EH (cell line): ENCODE data around the gene XCR1.
"Not testable (repeated sequence)": the region's sequence is repeated elsewhere in the genome, so short reads cannot be mapped to it uniquely, and the experiment has no call there.

Source experiments
- DNase-seq: peaks from one replicate; pipeline ENCODE4 v3.0.0-alpha.2; 2015; ENCODE audit warnings: low read depth

XCR1 gene

DNA sequence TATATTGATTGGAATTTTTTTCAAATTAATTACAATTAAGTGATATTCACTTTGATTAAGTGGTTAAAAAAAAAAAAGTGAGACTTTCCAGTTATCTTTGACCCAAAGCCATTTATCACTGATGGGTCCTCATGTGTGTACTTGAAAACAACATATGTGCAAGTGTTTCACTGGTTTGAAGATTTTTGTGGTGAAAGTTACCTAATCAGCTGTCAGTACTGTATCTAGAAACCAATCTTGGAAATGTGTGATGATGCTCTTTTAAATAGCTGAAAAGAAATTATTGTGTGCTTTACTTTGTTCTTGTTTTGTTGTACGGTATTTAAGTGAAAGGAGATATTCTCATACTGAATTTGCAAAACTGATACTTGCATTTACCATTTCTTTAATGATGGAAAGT lies 11.6 kb upstream of the XCR1 start:
- no peak for DNase-seq

GRCh38 chr3:46038071-46038470 lies 10.8 kb upstream of the XCR1 start:
- not testable (repeated sequence) for DNase-seq

DNA sequence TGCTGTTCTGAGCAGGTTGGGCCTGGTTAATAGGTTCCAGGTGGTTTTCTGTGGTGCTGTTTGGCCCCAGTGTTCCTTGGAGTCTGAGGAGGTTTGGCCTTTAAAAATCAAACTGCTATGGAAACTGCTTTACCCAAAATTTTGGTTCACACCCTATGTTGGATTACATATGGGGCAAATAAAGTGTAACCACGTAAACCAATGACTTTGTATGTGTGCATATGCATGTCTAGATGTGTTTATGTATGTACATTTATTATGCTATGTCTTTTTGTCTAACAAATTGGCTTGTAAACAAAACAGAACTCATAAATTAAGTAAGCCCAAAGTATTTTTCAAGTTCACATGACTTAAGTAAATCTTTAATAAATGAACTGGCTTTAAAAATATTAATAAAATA lies 8.9 kb upstream of the XCR1 start:
- no peak for DNase-seq

DNA sequence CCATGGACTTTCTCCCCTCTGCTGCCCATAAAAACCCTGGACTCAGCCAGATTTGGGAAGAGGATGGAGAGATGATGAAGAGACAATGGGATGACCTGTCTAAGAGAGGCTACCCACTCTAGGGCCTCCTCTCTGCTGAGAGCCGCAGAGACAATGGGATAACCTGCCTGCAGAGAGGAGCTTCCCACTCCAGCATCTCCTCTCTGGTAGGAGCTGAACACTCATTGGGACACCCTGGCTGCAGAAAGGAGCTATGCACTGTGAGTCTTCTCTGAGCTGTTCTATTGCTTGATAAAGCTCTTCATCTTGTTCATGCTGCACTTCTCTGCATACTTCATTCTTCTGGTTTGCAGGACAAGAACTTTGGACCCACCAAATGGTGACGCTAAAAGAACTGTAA lies 4.5 kb upstream of the XCR1 start:
- no peak for DNase-seq

DNA sequence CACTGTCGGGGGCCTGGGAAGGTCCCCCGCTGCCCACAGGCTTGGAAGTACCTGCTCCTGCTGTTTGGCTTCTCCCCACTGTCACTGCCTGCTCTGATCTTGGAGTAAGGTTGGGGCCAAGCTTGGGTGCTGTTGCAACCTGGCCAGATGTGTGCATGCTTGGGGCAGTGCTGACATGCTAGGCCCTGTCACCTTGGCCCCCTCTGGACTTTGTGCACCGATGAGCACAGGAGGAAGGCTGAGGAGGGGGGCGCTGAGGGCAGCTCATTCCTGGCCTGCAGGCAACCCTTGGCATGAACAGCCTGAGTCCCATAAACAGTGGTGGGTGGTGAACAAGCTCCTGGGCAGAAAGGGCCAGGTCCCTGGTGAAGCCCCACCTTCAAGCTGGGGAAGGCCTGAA lies 4.0 kb upstream of the XCR1 start:
- no peak for DNase-seq

- no peak for DNase-seq
Observed at GRCh38 chr3:46030626-46031025, 3.3 kb upstream of the XCR1 start.

DNA sequence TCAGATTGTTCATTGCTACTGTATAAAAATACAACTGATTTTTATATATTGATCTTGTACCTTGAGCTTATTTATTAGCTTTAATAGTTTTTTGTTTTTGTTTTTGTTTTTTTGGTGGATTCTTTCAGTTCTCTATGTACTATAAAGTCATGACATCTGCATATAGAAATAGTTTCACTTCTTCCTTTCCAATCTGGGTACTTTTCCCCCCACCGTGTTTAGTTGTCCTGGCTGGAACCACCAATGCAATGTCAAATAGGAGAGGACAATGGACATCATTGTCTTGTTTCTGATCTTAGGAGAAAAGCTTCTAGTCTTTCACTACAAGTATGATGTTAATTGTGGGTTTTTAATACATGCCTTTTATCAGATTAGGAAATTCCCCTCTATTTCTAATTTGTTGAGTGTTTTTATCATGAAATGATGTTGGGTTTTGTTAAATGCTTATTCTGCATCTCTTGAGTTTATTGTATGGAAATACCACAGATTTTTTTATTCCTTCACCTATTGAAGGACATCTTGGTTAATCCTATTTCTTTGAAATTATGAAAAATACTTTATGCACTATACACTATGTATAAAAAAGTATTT lies 2.8 kb upstream of the XCR1 start:
- no peak for DNase-seq

GRCh38 chr3:46027736-46028397 lies 584 bp upstream of the XCR1 start:
- peak; percentile 9 for DNase-seq

- DNase-seq = no peak
Observed at GRCh38 chr3:46025139-46025538, 2.1 kb downstream of the XCR1 start.

- DNase-seq = no peak
Observed at GRCh38 chr3:46024131-46024530, 3.2 kb downstream of the XCR1 start.

DNA sequence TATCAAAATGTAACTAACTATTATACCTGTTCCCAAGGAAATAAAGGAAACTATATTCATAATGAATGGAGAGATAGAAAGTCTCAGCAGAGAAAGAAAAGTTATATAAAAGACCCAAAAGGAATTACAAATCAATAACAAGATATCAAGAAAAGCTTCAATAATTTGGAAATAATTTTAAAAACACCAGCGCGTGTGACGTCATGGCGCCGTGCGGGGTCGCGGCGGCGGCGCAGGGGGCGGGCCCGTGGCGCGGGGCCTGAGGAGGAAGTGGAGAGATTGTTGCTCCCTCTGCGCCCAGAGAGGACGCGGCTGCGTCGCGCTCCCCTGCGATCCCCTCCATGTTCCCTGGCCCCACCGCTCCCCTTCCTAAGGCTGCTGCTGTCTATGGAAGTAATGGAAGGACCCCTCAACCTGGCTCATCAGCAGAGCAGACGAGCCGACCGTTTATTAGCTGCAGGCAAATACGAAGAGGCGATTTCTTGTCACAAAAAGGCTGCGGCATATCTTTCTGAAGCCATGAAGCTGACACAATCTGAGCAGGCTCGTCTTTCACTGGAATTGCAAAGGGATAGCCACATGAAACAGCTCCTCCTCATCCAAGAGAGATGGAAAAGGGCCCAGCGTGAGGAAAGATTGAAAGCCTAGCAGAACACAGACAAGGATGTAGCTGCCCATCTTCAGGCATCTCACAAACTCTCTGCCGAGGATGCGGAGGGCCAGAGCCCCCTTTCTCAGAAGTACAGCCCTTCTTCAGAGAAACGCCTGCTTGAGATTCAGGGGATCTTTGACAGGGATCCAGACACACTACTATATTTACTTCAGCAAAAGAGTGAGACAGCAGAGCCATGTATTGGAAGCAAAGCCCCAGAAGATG lies 4.1 kb downstream of the XCR1 start:
- no peak for DNase-seq

DNA sequence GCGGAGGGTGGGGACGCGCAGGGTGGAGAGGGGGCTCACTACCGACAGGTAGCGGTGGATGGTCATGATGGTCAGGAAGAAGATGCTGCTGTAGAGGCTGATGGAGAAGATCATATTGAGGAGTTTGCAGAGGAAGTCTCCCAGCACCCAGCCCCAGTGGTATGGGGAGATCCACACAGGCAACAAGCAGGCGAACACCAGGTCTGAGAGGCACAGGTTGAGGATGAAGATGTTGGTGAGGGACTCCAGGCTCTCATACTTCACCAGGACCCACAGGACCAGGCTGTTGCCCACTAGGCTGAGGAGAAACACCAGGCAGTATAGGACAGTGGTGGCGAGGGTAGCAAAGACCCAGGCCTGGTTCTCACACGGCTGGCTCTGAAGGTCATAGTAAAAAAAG lies 5.8 kb downstream of the XCR1 start:
- DNase-seq = no peak

GRCh38 chr3:46020766-46021510 lies 6.3 kb downstream of the XCR1 start:
- DNase-seq = no peak

GRCh38 chr3:46019707-46020106 lies 7.6 kb downstream of the XCR1 start:
- peak; percentile 10 for DNase-seq

GRCh38 chr3:46017720-46018119 lies 9.6 kb downstream of the XCR1 start:
- peak; percentile 11 for DNase-seq

DNA sequence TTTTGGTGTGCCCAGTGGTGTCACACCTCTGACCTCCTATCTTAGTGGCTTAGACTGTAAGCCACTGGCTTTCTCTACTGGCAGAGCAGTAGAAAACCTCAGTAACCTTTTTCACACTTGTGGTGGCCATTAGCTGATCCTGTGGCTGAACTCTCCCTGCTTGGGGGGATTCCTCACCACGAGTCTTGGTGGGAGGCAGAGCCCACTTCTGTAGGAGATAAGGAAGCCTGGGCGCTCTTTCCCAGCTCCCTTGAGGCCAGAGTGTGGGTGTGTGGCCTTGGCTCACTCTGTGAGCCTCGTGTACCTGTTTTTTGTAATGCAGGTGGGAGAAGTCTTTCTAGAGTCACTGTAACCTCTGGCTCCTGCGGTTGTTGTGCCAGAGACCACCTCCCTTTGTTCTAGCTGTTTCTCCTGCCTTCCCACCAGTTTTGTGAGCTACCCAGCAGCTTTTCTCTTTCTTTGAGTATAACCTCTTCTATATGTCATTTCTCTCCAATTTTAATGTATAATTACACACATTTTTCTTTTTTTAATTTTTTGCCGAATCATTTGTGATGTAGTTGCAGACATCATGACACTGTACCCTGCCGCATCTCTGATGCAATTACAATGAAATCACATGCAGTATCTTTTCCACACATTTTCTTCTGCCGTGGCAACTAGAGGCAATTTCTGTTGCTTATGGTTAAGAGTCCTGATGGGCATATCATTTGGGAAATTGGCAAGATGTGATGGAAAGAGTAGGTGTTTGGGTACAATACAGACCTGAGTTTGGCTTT lies 13.8 kb downstream of the XCR1 start:
- DNase-seq = no peak

GRCh38 chr3:46012246-46012645 lies 15.0 kb downstream of the XCR1 start:
- no peak for DNase-seq

DNA sequence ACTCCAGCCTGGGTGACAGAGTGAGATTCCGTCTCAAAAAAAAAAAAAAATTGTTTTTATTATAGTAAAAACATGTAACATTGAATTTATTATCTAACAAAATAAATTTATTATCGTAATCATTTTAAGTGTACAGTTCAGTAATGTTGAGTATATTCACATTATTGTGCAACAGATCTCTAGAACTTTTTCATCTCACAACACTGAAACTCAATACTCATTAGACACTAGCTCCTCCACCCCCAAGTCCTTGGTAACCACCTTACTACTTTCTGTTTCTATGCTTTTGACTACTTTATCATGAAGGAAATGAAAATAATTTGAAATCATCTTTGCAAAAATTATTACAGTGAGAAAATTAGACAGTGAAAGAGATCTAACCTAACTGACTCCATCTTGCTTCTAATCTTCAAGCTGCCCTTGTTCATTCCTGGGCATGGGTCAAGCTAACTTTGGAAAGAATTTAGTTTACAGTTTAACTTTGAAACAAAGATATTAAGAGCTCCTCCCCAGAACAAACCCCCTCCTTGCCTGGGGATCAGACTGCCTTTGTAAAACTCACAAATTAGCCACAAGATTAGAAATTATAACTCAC lies 16.7 kb downstream of the XCR1 start:
- DNase-seq = no peak

- no peak for DNase-seq
Observed at GRCh38 chr3:46008058-46008457, 19.2 kb downstream of the XCR1 start.

GRCh38 chr3:46007280-46007679 lies 20.0 kb downstream of the XCR1 start:
- no peak for DNase-seq
